Measurements from ENCODE around the gene AIRE. TPM values are rescaled to one million over a fixed set of nuclear protein-coding genes. Genes with fewer than 3 reads are reported as not detected.

AIRE gene
- total RNA-seq, 4 donors from 2014 or later: 0.12 TPM; not detected in 3

DNA sequence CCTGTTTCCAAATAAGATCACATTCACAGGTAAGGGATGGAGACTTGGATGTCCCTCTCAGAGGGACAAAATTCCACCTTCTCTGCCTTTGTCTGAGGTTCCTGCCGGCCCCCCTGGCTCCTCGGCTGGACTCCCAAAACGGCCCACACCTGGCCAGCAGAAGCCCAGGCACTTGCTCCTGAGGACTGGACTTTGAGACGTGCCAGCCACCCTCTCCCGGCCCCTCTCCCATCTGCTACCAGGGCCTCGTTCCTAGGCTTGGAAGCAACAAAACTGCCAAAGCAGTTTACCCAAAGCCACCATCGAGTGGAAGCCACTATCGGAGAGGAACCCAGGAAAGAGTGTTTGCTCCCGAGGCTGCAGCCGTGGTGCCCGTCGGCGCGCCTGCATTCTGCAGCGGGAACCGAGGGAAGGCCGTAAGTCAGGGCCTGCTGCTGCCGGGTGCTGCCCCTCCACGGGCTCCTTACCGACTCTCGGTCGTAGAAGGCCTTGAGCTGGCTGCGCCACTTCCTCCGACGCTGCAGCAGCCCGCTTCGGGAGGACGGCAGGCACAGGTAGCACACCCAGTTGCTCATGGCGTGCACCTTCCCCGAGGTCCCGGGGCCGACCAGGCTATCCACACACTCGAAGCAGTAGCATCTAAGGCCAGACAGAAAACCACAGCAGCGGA, 27.5 kb upstream of the AIRE start:
- DNase-seq (ENCODE audit: low spot score): no peak
- TF ChIP-seq, protein P1, sequence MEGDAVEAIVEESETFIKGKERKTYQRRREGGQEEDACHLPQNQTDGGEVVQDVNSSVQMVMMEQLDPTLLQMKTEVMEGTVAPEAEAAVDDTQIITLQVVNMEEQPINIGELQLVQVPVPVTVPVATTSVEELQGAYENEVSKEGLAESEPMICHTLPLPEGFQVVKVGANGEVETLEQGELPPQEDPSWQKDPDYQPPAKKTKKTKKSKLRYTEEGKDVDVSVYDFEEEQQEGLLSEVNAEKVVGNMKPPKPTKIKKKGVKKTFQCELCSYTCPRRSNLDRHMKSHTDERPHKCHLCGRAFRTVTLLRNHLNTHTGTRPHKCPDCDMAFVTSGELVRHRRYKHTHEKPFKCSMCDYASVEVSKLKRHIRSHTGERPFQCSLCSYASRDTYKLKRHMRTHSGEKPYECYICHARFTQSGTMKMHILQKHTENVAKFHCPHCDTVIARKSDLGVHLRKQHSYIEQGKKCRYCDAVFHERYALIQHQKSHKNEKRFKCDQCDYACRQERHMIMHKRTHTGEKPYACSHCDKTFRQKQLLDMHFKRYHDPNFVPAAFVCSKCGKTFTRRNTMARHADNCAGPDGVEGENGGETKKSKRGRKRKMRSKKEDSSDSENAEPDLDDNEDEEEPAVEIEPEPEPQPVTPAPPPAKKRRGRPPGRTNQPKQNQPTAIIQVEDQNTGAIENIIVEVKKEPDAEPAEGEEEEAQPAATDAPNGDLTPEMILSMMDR (IDR thresholded peaks at IDR 0.05): no peak
- ATAC-seq (ENCODE audit: low FRiP score): no peak

DNA sequence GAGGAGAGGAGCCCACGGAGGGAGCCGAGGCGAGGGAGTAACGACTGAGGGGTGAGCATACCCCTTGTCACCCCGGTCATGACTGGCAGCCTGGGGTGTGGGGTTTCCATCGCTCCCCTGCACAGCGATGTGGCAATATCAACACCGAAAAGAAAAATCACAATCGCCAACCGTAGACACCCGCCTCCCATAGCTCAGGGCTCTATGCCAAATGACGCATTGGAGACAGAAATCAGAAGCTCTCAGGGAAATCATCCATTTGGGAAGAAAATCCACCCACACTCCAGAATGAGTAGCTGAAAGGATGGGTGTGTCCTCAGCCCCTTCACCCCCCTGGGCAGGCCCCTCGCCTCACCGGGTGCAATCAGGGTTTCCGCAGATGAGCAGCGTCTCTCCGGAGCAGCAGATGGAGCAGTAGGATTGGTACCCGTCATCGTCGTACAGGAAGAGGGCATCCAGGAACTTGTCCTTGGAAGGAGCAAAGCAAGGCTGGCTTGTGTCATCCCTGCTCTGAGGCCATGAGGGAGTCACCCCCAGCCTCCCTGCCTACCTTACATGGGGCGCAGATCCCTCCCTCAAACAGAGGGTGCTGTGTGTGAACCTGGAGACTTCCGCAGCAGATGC, 26.5 kb upstream of the AIRE start:
- ATAC-seq (ENCODE audit: low FRiP score): peak; percentile 41

DNA sequence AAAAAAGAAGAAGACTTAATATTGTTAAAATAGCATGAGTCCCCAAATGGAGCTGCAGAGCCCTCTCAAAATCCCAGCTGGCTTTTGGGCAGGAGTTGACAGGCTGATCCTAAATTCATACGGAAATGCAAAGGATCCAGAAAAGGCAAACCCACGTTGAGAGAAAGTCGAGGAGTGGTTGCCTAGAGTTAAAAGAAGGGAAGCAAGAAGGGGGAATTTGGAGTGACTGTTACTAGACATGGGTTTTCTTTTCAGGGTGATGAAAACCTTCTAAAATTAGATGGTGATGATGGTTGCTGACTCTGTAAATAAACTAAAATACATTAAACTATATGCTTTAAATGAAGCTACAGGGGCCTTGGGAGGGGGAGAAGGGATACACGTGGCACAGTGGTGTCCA, 25.6 kb upstream of the AIRE start:
- DNase-seq (ENCODE audit: low spot score) (no peak), ATAC-seq (ENCODE audit: low FRiP score) (no peak)
- TF ChIP-seq, protein P1 (IDR thresholded peaks at IDR 0.05): no peak

More for the DNA sequence above, 26.5 kb upstream of the AIRE start:
- DNase-seq (ENCODE audit: low spot score): no peak
- TF ChIP-seq, protein P1 (IDR thresholded peaks at IDR 0.05): no peak

DNA sequence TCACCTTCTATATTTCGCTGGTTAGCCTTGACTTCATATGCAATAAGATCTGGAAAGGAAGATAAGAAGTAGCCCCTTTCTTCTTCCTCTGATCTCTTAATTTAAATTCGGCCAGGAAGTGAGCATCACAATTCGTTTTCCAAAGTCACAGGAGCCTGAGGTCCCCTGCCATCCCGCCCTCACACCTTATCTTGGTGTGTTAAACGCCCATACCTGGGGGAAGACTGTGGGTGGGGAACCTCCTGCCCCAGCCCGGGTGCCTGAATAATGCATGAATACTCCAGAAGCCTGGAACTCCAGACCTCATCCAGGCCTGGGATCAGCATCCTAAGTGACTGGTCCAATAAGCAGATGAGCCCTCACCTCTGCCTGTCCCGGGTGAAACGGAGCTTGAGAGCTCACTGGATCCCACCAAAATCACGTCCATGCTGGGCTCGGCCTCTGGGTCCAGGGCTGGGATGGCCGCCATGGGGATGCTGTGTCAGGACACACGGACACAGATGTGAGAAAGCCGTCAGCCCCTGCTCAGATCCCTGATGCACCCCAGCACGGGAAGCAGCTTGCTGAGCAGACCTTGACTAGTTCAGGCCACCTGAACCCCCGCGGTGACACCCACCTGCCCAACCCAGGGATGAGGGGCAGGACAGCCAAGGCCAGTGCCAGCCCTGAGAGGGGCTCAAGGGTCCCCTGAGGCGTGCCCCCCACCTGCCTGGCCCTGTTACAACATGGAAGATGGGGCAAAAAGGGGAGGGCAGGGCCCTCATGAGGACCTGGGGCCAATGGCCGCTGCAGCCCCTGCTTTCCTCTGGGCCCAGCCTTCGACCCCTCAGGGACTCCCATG, 24.7 kb upstream of the AIRE start:
- ATAC-seq (ENCODE audit: low FRiP score) (no peak), DNase-seq (ENCODE audit: low spot score) (no peak)
- TF ChIP-seq, protein P1 (IDR thresholded peaks at IDR 0.05): no peak

DNA sequence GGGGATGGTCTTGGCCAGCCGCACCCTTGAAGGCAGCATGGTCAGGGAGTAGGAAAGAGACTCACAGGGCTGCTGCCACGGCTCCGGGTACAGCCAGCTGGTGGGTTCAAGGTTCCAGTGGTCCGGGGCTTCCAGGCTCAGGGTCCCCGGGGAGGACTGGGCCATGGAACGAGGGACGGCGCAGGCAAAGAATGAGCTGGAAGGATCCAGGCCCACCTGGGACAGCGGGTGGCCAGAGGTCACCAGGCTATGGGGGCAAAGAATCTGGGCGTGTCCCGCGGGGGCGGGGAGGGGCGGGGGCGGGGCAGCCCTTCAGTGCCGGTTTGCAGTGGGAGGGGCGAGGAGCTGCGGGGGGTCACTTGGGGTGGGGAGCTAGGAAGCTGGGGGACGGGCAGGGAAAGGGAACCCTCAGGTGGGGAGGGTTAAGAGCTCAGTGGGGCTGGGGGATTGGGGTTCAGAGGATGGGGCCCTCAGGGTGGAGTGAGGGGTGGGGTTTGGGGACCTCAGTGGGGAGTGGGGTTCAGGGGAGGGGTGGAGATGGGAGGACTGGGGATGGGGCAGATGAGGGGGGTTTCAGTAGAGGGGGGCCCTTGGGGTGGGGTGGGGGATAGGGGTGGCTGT, 23.9 kb upstream of the AIRE start, which contains the start of gene DNMT3L:
Gene DNMT3L, minus strand, starts transcription at position 223 of the 621 bp plus-strand sequence. CDS start 638 bp downstream, outside the sequence.
- DNase-seq (ENCODE audit: low spot score) (no peak), ATAC-seq (ENCODE audit: low FRiP score) (no peak)
- TF ChIP-seq, protein P1 (IDR thresholded peaks at IDR 0.05): no peak

DNA sequence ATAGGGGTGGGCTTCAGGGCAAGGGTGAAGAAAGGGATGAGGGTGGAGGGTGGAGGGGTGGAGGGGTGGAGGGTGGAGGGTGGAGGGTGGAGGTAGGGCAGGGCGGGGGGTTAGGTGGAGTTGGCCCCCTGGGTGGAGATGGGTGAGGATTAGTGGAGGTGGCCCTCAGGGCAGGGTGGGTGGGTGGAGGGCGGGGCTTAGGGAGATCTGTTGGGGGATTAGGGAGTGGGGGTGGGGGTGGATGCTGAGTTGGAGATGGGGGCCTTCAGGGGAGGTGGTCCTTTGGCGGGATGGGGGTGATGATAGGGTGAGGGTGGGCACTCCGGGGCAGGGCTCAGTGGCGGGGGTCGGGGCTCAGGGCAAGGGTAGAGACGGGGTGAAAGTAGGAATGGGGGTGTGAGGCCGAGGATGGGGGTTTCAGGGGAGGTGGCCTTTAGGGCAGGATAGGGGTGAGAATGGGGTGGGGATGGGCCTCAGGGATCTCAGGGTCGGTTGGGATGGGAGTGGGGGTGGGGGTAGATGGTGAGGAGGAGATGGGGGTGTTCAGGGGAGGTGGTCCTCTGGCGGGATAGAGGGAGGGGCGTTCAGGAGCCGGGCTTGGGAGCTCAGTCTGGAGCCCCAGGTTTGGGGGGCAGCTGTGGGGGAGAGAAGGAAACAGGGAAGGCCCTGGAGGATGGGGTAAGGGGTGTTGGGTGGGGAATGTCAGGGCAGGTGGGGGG, 23.2 kb upstream of the AIRE start:
- no peak for ATAC-seq (ENCODE audit: low FRiP score)
- no peak for DNase-seq (ENCODE audit: low spot score)
- TF ChIP-seq, protein P1 (IDR thresholded peaks at IDR 0.05): no peak

Data from omental fat pad (tissue), 4 donors.